ENCODE data around the gene CDKL2.

The CDKL2 gene

GRCh38 chr4:75639124-75639695, 8.9 kb upstream of the CDKL2 start:
- DNase-seq (ENCODE audit: low read depth), result no peak

- DNase-seq (ENCODE audit: low read depth), result no peak
Measured at GRCh38 chr4:75637827-75638226, 7.5 kb upstream of the CDKL2 start.

GRCh38 chr4:75637176-75637575, 6.8 kb upstream of the CDKL2 start:
- no peak for DNase-seq (ENCODE audit: low read depth)

- no peak for DNase-seq (ENCODE audit: low read depth)
Measured at GRCh38 chr4:75634951-75635350, 4.6 kb upstream of the CDKL2 start.

- DNase-seq (ENCODE audit: low read depth), result no peak
Measured at GRCh38 chr4:75634281-75634680, 4.0 kb upstream of the CDKL2 start.

GRCh38 chr4:75633846-75634245, 3.5 kb upstream of the CDKL2 start:
- DNase-seq (ENCODE audit: low read depth), result no peak

GRCh38 chr4:75630937-75631329, 605 bp upstream of the CDKL2 start:
- DNase-seq (ENCODE audit: low read depth), result no peak

- DNase-seq (ENCODE audit: low read depth), result no peak
Measured at GRCh38 chr4:75629239-75629638, 1.1 kb downstream of the CDKL2 start.

- no peak for DNase-seq (ENCODE audit: low read depth)
Measured at GRCh38 chr4:75623026-75623425, 7.3 kb downstream of the CDKL2 start.

GRCh38 chr4:75621715-75622114, 8.6 kb downstream of the CDKL2 start:
- DNase-seq (ENCODE audit: low read depth), result no peak

GRCh38 chr4:75612306-75612705, 18.0 kb downstream of the CDKL2 start:
- DNase-seq (ENCODE audit: low read depth), result no peak

- no peak for DNase-seq (ENCODE audit: low read depth)
Measured at GRCh38 chr4:75605928-75606327, 24.4 kb downstream of the CDKL2 start.

GRCh38 chr4:75599647-75600046, 30.7 kb downstream of the CDKL2 start:
- no peak for DNase-seq (ENCODE audit: low read depth)

GRCh38 chr4:75598390-75598789, 31.9 kb downstream of the CDKL2 start:
- DNase-seq (ENCODE audit: low read depth), result no peak

- DNase-seq (ENCODE audit: low read depth), result no peak
Measured at GRCh38 chr4:75596061-75596460, 34.3 kb downstream of the CDKL2 start.

- no peak for DNase-seq (ENCODE audit: low read depth)
Measured at GRCh38 chr4:75593393-75593792, 36.9 kb downstream of the CDKL2 start.

GRCh38 chr4:75584067-75584466, 46.3 kb downstream of the CDKL2 start:
- DNase-seq (ENCODE audit: low read depth), result no peak

GRCh38 chr4:75567725-75568124, 62.6 kb downstream of the CDKL2 start:
- DNase-seq (ENCODE audit: low read depth), result no peak

GRCh38 chr4:75566911-75567310, 63.4 kb downstream of the CDKL2 start:
- DNase-seq (ENCODE audit: low read depth), result no peak

- DNase-seq (ENCODE audit: low read depth), result no peak
Measured at GRCh38 chr4:75565481-75565880, 64.8 kb downstream of the CDKL2 start.

- DNase-seq (ENCODE audit: low read depth), result no peak
Measured at GRCh38 chr4:75564023-75564422, 66.3 kb downstream of the CDKL2 start.

GRCh38 chr4:75561789-75562188, 68.5 kb downstream of the CDKL2 start:
- DNase-seq (ENCODE audit: low read depth), result no peak

GRCh38 chr4:75557696-75558095, 72.6 kb downstream of the CDKL2 start:
- no peak for DNase-seq (ENCODE audit: low read depth)

- DNase-seq (ENCODE audit: low read depth), result no peak
Measured at GRCh38 chr4:75555294-75556164, 74.8 kb downstream of the CDKL2 start, which contains the start of gene ODAPH. Gene ODAPH, plus strand, starts transcription at chr4:75556066. Its CDS starts 17 bp downstream, at chr4:75556083.

Measured in T follicular helper cell (primary cell).